NCI-H187 (cell line): Measurements from ENCODE around the gene RTEL1.
A peak's percentile ranks its signal among the peaks of the same experiment; 100 is the strongest.
"Not testable (repeated sequence)": the region's sequence is repeated elsewhere in the genome, so short reads cannot be mapped to it uniquely, and the experiment has no call there.

ENCODE experiments used
- DNase-seq, 2 experiments: peaks; one replicate each; lab custom pipeline; 2025; lab: John Stamatoyannopoulos, UW

The RTEL1 gene

DNA sequence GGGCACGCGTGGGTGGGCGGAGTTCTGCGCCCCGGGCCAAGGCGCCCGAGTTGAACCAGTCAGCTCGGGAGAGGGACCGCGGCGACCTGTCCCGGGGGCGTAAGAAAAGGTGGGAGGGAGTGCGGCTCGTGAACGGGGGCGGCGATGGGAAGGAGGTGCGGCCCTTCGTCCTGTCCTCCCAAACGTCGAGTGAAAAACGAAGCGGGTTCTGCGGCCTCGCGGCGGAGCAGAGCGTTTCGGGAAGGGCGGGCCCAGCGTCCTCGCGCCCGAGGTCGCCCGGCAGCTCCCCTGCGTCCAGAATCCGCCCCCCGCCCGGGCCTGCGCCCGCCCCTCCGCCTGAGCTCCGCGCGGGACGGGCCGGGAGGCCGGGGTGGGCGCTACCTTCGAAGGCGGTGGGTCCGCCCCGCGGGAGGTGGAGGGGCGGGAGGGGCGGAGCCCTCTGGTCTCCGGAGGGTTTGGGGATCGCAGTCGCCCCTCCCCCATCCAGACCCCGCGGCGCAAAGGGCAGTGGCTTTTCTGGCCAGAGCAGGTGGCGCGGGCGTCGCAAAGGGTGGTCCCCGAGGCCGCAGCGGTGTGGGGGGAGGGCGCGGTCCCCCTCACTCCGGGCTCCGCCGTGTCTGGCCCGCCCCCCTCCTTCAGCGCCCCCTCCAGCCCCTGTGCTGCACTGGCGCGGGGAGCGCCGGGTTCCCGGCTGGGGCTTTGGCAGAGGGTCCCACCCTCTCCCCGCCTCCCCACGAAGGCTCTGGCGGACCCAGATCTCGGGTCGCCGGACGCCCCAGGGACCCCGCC, 5.7 kb upstream of the RTEL1 start:
- DNase-seq = no peak

DNA sequence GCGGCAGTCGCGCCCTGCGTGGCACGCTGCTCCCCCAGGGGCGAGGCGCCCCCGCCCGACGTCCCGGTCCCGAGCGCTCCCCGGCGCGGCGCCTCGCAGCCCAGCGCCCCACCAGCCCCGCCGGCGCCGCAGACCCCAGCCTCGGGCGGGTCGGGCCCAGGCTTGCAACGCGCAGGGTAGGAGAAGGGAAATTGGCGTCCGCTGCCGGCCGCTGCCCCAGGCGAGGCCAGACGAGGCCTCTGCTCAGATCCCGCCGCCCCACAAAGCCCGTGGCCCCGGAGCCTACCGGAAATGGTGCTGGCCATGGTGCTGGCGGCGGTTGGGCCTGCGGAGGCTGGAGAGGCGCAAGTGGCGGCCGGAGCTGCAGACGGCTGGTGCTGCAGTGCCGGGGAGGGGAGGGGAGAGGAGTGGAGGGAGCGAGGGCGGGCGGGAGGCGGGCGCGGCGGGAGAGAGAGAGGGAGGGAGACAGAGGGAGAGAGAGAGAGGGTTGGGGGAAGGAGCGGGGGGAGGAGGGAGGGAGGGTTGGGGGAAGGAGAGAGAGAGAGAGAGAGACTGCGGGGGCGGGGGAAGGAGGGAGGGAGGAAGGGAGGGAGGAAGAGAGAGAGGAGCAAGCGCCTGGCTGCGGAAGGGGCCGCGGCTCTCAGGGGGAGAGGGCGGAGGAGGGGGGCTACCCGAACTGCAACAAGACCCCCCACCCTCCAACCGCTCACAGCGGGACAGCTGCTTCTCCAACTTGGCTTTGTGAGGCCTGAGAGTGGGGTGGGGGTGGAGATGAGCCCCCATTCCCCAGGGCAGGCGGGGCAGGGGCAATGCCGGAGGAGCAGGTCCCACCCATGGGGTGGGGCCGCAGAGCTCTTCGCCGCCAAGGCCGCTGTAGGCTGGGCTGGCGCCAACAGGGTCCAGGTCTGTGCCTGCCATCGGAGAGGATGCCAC, 4.8 kb upstream of the RTEL1 start, which contains the start of gene STMN3:
Gene STMN3 (minus strand): TSS at position 384 of the 933 bp plus-strand sequence. CDS start 79 bp downstream, at position 305.
- DNase-seq = peak; percentile 94 to 96

DNA sequence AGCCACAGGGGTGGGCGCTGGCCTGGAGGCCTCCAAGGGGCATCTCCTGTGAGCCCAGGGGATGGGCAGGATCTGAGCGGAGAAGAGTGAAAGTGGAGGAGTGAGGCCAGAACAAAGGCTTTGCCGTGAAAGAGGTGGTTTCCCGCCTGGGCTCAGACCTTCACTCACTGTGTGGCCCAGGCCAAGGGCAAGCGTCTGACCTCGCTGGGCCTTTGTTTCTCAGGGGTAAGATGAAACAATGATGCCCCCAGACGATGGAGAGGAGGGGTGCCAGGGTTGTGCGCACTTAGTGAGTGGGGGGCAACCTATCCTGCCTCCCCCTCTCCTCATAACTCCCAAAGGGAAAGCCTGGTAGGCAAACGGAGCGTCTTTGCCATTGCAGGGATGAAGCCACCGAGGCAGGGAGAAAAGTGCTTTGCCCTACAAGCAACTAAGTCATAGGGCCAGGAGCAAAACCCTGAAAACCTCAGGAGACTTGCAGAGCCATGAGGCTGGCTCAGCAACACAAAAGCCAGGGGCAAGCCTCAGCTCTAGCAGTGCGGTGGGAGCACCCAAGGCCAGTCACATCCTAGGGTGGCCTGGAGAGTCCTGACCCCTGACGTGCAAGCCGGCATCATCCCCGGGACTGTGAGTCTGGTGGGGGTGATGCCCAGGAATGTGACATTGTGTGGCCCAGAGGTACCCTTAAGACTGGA, 4.0 kb upstream of the RTEL1 start:
- no peak for DNase-seq

DNA sequence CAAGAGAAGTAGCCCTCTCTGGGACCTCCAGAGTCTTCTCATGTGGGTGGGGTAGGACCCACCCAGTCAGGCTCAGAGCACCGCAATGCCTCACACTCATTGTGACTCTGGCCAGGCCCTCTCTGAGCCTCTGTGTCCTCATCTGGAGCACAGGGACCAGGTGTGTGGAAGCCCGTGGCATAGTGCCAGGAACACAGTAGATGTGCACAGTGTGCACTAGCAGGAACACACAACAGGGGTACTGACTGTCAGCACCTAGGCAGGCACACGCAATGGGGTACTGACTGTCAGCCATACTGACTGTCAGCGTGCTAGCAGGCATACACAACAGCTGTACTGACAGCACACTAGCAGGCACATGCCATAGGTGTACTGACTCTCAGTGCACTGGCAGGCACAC, 2.9 kb upstream of the RTEL1 start:
- DNase-seq = no peak

DNA sequence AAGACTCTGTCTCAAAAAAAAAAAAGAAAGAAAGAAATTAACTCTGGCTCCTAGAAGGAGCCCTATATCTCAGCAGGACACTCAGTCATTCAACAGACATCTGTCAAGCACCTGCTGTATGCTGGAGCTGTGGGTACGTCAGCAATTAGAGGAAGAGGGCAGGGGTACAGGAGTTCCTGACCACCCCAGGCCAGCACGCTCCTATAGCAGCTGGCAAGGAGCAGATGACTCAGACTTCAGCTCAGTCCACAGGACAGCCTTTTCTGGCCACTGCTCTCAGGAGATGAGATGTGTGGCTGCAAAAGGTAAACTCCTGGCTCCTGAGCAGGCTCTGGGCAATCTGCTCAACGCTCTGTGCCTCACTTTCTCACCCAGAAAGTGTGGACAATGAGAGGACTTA, 1.7 kb upstream of the RTEL1 start:
- DNase-seq = no peak

DNA sequence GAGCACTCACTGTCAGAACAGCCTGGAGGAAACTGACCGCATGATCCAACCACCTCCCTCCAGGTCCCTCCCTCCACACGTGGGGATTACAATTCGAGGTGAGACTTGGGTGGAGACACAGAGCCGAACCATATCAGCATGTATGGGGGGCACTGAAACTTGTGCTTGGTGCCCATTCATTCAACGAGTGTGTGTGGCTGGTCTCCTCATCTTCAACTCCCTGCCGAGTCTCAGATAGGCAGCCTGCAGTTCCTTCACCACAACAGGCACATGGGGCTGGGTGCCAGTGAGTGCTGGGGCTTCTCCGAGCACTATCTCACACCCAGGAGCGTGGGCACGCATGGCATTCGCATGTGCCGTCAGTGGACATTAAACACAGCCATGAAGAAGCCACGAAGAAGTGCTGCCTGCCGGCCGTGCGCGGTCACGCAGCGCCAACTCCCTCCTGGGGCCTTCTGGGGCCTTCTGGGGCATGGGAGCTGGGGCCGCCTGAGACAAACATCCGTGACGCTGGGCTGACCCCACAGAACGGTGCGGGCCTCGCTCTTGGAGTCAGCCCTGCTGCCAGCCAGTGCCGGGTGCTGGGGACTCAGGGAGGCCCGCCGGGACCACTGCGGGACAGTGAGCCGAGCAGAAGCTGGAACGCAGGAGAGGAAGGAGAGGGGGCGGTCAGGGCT, 714 bp upstream of the RTEL1 start:
- no peak for DNase-seq

DNA sequence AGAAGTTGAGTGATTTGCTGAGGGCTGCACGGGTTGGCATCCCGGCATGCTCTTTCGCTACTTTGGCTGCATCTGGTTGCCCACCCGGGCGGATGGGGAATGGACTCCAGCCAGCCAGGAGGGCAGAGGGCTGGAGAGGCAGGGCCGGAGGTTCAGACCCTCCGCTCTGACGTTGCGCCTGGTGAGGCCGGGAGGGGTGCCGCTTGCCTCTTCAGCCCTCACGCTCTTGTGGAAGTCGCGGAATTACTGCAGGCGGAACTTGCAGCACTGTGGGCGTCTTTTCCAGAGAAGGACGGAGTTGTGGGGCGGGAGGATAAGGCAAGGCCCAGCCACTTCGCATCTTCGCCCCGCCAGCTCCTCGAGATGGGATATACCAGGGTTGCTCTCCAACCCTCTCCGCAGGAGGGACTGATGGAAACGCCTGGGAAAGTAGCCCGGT, 656 bp downstream of the RTEL1 start:
- DNase-seq = no peak

DNA sequence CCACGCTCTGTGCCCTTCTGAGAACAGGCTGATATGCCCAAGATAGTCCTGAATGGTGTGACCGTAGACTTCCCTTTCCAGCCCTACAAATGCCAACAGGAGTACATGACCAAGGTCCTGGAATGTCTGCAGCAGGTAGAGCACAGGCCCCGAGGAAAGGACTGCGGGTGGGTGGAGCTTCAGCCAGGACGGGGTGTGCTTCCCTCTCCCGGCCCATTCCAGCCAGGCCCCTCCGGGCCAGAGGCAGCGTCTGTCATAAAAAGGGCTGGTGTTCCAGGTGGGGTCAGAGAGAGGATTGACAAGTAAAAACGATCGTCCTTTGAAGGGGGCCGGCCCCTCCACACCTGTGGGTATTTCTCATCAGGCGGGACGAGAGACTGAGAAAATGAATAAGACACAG, 1.3 kb downstream of the RTEL1 start:
- no peak for DNase-seq

DNA sequence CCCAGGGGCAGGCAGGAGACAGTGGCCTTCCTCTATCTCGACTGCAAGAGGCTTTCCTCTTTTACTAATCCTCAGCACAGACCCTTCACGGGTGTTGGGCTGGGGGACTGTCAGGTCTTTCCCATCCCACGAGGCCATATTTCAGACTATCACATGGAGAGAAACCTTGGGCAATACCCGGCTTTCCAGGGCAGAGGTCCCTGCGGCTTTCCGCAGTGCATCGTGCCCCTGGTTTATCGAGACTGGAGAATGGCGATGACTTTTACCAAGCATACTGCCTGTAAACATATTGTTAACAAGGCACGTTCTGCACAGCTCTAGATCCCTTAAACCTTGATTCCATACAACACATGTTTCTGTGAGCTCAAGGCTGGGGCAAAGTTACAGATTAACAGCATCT, 2.1 kb downstream of the RTEL1 start:
- not testable (repeated sequence) for DNase-seq

DNA sequence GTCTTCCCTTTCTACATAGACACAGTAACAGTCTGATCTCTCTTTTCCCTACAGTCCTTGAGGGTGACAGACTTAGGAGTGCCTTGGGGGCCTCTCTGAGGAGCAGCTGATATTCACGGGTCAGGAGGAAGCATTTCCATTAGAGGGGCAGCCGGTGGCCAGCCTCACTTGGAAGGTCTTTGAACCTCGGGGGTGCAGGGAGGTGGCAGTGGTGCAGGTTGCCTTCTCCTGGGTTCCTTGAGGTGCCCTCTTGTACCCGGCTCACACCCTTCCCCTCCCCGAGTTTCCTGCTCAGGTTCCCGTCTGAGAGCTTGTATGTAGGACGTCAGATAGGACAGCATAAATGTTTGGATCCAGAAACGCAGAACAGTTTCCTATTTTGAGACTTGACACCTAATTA, 2.5 kb downstream of the RTEL1 start:
- no peak for DNase-seq

DNA sequence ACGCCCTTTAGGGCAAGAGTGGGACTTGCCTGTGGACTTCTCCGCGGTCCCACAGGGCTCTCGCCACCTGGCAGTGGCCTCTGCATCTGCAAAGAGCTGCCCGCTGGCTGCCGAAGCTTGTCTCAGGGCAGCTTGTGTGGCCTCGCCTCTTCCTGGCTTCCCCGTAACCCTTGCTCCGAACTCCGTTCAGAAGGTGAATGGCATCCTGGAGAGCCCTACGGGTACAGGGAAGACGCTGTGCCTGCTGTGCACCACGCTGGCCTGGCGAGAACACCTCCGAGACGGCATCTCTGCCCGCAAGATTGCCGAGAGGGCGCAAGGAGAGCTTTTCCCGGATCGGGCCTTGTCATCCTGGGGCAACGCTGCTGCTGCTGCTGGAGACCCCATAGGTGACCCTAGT, 3.0 kb downstream of the RTEL1 start:
- no peak for DNase-seq

DNA sequence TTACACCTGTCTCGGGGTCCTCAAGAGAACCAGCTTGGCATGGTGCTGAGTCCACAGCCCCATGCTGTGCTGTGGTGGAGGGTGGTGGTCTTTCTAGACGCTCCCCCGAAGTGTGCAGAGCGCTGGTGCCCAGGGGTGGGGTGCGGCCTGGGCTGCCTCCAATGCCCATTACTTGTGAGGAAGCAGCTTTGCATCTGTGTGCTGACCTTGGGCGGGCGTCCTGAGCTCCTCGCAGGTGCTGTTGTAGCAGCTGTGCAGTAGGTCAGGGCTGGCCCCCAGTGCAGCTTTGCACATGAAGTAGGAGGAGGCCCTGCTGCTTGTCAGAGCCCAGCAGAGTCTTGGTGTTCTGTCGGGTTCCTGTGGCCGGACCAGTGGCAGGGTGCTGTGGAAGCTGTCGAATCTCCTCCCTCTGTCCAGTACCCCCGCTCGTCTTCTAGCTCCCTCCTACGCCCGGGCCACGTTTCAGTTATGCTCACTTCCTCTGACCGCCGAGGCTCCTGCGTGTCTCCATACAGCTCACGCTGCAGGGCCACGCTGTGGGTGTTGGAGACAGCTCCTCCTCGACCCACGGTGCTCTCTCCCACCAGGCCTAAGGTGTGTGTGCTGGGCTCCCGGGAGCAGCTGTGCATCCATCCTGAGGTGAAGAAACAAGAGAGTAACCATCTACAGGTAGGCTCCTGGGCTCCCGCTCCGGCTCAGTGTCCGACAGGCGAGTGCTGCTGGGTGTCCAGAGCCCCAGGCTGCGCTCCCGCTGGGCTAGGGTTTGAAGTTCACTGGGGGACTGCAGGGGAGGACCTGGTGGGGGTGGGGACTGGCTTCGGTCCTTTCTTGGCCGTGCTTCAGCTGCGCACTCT, 4.1 kb downstream of the RTEL1 start:
- DNase-seq = no peak

DNA sequence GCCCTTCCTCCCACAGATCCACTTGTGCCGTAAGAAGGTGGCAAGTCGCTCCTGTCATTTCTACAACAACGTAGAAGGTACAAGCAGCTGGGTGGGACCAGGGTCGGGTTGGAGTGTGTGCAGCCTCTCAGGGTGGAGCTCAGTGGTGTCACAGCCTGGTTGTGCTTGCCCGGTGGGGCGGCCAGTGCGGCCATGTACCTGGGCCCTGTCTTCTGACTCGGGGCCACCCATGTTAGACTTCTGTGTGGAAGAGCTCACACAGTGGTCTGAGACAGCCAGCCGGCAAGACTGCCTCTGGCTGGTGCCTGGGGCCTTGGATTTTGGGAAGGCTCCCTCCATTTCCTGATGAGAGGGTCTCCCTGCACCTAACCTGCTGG, 4.7 kb downstream of the RTEL1 start:
- no peak for DNase-seq

DNA sequence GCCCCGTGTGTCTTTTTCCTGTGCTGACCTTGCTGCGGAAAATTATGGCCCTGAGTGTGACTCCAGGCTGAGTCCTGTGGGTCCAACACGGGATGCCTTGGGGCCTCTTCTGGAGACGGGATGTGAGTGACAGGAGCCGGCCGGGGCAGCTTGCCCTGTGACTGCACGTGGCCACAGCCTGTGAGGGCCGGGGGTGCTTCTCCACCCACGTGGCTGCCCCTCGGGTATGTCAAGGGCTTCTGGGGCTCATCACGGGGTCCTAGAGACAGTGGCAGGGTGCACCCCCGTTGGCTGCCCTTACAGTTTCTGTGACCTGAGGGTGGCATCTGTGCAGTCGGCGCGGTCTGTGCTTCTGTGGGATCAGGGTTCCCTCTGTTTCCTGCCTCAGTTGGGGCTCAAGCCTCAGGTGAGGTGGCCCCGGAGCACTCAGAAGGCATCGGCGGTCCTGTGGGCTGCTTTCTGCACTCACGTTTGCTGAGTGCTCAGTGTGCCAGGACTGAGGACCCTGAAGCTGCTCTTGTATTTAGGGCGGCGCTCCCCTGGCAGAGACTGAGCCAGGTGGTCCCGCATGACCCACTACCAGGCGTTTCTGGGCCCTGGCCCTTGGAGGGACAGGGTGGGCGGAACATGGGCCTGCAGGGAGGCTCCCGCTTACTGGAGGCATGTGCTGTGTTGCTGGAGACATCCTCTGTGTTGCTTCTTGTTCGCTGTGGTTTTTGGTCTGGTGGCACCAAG, 5.4 kb downstream of the RTEL1 start:
- DNase-seq = no peak

DNA sequence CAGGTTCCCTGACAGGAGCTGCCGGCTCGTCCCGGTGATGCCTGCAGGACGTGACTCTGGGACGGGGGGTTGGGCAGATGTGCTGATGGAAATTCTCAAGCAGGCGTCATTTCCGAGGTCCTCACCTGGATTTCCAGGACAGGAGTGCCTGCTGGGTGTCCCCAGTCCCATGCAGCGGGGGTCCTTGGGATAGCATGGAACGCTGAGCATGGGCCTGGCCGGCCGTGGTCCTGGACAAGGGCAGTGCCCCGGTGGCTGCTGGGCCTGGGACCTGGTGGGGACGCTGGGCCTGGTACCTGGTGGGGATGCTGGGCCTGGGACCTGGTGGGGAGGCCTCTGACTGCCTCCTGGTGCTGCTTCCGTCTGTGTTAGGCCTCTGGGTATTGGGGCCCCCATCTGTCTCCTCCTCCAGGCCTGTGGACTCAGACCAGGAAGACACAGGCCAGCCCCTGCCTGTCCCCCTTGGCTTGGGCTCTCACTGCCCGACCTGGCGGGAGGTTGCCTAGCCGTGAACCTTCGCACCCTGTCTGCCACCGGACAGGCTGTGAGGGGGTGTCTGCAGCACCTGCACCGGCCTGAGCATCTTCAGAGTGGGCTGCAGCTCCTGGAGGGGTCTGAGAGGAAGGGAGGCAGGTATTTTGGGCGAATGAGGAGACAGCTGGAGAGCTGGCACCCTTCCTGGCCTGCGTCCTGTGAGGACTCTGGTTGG, 6.2 kb downstream of the RTEL1 start:
- DNase-seq = no peak

DNA sequence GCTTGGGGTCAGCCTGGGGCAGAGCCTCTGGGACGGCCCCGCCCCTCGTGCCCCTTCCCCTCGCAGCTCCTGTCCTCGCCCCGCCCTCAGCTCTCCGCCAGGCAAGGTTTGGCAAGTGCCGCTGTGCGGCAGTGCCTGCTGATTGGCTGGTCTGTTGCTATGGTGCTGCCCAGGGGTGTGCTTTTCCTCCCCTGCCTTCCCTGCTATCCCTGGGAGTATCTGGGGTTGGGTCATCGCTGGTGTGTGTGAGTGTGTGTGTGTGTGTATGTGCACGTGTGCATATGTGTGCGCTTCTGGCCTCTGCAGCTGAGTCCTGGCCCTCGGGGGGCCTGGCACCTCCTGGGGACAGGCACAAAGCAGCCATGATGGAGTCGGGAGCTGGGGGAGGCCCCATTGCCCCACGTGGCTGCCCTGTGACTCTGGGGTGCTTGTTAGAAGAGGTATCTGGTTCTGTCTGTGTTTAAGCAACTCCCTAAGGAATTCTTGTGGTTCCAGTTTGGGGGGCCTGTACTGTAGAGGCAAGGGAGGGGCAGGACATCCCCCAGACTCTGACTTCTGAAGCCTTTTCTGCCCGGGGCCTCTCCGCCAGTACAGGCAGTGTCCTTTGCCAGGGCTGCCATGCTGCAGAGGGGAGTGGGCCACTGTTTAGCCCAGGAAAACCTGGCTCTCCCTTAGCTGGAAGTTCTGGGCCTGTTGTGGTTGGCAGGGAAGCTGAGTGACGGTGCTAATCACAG, 6.9 kb downstream of the RTEL1 start:
- no peak for DNase-seq

DNA sequence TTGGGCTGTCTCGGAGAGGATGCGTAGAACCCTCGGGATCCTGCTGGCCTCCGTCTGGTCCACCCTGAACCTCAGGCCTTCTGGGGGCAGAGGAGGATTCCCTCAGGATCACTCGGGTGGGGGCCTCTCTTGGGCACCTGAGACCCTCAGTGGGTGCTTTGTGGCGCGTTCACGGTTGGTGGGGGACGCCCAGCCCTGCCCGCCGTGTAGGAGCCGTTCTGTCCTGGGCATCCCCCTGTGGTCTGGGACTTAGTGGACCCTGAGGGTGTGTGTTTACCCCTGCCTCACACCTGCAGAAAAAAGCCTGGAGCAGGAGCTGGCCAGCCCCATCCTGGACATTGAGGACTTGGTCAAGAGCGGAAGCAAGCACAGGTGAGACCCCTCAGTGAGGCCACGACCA, 7.6 kb downstream of the RTEL1 start:
- no peak for DNase-seq

DNA sequence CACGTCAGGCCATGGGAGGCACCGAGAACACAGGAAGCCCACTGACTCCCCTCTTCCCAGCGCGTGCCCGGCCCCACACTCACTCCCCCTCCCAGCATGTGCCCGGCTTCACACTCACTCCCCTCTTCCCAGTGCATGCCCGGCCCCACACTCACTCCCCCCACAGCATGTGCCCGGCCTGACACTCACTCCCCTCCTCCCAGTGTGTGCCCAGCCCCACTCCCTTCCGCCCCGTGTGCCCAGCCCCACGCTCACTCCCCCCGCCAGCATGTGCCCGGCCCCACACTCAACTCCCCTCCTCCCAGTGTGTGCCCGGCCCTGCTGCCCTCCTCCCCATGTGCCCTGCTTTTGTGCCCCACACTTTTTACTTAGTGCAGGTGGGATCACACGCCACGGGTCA, 9.7 kb downstream of the RTEL1 start:
- DNase-seq = no peak

DNA sequence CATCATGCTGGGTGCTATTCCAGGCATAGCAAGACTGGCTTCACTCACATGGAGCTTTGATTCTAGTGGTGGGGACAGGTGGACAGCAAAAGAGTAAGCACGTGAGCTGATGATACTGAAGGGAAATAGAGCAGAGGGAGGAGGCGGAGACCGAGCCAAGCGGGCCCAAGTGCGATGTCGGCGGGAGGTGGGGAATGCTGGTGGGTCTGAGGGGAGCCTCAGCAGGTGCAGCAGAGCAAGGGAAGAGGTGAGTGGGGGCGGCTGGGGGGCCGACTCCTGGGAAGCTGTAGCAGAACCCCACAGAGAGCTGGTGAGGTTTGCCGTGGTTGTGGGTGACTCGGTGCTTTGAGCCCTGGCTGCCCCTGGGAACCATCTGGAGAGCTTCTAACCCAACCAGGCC, 10.2 kb downstream of the RTEL1 start:
- no peak for DNase-seq
